Embryonic facial prominence (tissue), 1 donor: ENCODE measurements around the gene NMNAT3.

Source experiments
- DNase-seq: peaks from one replicate; pipeline ENCODE4 v3.0.0-alpha.2; 2016; ENCODE audit errors: extremely low spot score

The NMNAT3 gene

GRCh38 chr3:139541532-139542288 lies 136.1 kb downstream of the NMNAT3 start:
- DNase-seq = no peak

DNA sequence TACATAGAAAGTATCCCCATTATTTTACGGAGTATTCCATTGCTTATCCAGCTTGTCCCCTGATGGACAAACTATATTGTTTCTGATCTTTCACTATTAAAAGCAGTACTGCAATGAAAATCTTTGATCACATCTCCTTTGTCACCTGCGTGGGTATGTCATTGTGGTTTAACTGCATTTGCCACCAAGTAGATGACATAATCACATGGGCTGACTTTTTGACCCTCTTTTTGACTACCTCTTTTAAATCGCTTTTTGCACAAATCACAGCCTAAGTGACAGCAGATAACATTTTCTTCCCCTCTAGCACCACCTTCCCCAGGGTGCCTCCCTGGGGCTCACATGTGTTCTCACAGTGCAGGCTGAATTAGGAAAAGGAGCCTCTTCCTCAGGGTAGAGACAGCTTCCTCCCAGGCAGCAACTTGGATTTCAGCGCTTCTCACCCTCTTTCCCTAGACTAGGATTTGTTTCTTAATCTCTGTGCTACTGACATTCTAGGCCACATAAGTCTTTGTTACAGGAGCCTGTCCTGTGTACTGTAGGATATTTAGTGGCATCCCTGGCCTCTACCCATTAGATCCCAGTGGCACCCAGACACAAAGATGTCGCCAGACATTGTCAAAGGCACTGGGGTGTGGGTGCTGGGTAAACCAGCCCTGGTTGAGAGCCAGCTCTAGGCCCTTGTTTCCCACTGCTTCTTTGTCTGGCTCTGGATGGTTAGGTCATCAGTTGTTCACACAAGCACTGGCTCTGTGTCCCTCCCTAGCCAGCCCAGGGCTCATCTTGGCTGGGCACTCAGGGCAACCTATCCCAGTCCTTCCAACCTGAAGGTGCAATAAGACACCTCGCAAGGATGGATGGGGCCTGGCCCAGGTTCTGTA lies 136.9 kb downstream of the NMNAT3 start:
- DNase-seq = no peak

- DNase-seq = no peak
Measured at GRCh38 chr3:139538733-139539132, 139.0 kb downstream of the NMNAT3 start.

GRCh38 chr3:139537795-139538621 lies 139.8 kb downstream of the NMNAT3 start:
- DNase-seq = no peak

- no peak for DNase-seq
Measured at GRCh38 chr3:139537361-139537760, 140.4 kb downstream of the NMNAT3 start.

GRCh38 chr3:139534992-139535879 lies 142.5 kb downstream of the NMNAT3 start:
- DNase-seq = no peak

- DNase-seq = no peak
Measured at GRCh38 chr3:139534455-139534812, 143.3 kb downstream of the NMNAT3 start.

DNA sequence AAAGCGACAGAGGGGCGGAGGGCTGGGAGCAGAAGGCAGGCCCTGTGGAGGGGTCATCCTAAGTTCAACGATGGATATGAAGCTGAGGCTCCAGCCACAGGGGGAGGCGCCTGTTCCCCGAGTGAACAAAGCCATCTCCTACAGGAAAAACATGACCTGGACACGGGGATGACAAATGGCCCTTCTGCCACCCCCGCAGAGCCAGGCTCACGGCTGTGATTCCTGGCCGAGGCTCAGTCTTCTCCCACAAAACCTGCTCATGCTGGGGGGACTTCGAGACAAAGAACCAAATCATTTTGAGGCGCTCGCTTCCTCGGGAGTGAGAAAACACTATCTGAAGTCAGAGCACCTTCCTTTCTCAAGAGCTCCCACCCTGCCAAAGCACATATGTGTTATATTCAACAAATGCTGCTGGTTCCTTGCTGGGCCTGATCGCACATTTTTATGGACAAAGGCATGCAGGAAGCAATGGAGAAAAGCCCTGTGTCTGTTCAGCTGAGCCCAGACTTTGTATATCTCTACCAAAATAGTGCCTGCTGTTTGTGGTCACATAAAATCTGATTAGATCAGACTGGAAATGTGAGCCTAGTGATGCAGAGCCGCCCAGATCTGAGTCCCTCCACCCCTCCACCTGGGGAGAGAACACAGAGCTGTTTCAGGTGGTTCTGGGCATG lies 143.9 kb downstream of the NMNAT3 start:
- no peak for DNase-seq

- no peak for DNase-seq
Measured at GRCh38 chr3:139532976-139533375, 144.8 kb downstream of the NMNAT3 start.

DNA sequence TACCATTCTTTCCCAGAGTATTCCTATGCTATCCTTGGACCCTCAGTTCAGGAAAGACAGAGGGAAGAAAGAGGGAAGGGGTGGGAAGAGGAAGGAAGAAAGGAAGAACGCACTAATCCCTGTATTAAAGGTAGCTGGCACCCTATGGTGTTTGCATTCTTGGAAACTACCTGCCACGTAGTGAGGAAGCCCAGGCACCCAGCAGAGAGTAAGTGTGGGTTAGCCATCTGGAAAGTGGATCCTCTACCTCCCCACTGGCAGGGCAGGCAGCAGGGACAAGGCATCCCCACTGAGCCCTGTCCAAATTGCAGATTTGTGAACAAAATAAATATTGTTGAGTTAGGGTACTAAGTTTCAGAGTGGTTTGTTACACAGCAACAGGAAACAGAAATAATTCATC lies 147.1 kb downstream of the NMNAT3 start:
- no peak for DNase-seq

- DNase-seq = no peak
Measured at GRCh38 chr3:139529662-139530061, 148.1 kb downstream of the NMNAT3 start.

DNA sequence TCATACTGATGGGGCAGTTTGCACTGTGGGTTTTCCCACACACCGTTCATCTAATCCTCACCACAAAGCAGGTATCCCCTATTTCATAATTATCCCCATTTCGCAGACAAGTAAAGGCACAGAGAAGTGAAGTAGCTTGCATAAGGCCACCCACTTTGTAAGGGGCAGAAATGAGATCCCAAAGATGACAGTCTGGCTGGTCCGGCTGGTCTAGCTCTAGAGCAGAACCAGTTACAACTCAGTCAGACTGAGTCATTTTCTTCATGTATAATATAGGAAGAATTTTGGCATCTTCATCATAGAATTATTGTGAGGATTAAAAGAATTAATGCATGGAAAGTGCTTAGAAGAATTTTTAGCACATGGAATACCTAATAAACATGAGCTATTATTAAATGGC lies 148.8 kb downstream of the NMNAT3 start:
- DNase-seq = no peak

DNA sequence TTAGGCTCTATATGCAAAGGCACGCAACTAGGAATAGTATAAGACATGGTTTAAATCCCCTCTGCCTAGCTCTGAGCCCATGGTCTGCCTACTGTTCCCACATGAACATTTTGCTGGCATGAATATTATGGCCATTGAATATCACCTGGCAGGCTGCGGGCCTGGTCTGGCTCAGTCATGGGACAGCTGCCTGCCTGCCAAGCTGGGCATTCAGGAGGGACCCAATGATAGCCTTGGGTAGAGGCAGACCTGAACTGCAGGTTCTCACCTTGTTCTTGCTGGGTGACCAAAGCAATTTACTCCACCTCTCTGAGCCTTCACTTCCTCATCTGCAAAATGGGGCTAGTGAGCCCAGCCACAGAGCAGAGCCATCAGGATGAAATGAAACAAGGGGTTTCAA lies 149.5 kb downstream of the NMNAT3 start:
- DNase-seq = no peak

DNA sequence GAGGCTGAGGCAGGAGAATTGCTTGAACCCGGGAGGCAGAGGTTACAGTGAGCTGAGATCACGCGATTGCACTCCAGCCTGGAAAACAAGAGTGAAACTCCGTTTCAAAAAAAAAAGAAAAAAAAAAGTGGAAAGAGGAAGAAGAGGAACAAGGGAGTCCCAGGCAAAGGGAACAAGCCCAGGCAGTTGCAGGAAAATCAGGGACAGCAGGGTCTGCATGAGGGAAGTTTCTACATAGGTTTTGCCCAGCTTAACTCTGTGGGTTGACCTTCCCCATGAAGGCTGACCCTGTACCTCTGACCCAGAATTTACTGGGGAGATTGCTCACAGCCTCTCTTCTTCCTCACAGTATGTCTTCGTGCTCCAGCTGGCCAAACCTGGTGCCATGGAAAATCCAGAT lies 150.5 kb downstream of the NMNAT3 start:
- DNase-seq = no peak

GRCh38 chr3:139526146-139526545 lies 151.6 kb downstream of the NMNAT3 start:
- no peak for DNase-seq

- no peak for DNase-seq
Measured at GRCh38 chr3:139524841-139525636, 152.7 kb downstream of the NMNAT3 start.

DNA sequence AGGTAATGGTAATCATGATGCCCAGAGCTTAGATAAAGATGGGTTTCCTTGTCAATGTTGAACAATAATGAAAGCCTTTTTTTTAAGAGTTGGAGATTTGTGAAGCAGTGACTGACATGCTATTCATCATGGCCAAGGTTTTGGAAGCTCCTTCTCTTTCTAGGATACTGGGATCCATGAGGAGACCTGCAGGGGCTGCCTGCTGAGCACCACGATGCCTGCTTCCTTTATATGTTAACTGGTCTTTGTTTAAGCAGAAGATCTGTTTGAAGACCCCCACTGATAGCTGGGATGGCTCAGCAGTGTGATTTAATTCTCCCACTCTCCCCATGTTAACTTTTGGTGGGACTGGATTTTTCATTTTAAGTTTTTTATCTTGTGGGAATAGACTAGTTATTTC lies 154.1 kb downstream of the NMNAT3 start:
- DNase-seq = no peak

DNA sequence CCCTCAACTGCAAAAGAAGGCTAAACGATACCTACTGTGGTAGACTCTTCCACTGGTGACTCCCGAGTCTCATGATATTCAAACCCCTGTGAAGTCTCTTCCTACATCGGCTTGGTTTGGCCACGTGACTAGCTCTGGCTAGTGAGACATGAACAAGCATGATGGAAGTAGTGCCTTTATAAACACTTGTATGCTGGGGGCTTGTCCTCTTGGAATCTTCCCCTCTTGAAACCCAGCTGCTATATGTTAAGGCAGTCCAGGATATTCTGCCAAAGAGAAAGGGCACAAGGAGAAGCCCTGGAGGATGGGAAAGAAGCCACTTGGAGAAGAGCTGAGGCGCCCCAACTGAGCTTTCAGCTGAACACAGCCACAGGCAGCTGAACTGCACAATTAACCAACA lies 154.6 kb downstream of the NMNAT3 start:
- DNase-seq = no peak

- DNase-seq = no peak
Measured at GRCh38 chr3:139522421-139522820, 155.4 kb downstream of the NMNAT3 start.

DNA sequence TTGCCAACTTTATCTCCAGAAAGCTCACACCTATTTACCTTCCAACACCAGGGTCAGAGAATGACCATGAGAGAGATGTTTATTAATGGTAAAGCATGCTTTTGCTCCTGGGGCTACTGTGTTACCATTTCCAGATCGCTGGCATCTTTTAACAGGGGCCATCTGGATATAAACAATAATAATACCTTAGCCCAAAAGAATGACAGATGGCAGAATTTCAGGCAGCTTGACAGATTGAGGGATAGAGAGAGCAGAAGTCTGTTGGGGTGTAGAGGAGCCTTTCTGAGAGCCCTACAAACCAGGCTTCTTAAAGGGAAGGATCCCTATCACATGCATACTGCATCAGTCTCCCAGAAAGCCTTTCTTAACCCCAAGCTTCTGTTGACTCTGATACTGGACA lies 156.0 kb downstream of the NMNAT3 start:
- DNase-seq = no peak
